Right atrium auricular region (tissue), 2 donors: Measurements from ENCODE around the gene SLC37A3. TPM values are rescaled to one million over a fixed set of nuclear protein-coding genes. Genes with fewer than 3 reads are reported as not detected.

Experiments
- DNase-seq: peaks from one replicate; pipeline ENCODE4 v3.0.0-alpha.2; 2019; ENCODE audit warnings: low spot score
- H3K27ac ChIP-seq, 2 donors: fragments of 200-600 bp; sonication (generic); 1 replicate in 1 of 2; 2 replicates in 1 of 2; pipeline ENCODE4 v1.5.1; 2016 to 2019
- H3K27me3 ChIP-seq, 2 donors: fragments of 200-600 bp; sonication (generic); one replicate each; pipeline versions ENCODE4 v1.5.1 to v1.6.0; 2017 to 2019
- H3K36me3 ChIP-seq: fragments of 200-600 bp; sonication (generic); one replicate; pipeline ENCODE4 v1.5.1; 2016
- H3K4me1 ChIP-seq, 2 donors: fragments of 200-600 bp; sonication (generic); one replicate each; pipeline versions ENCODE4 v1.5.1 to v1.6.0; 2017 to 2019
- H3K4me3 ChIP-seq, 2 donors: fragments of 200-600 bp; sonication (generic); 1 replicate in 1 of 2; 2 replicates in 1 of 2; pipeline ENCODE4 v1.5.1; 2017 to 2019; ENCODE audit warnings: mild to moderate bottlenecking in 1 of 2, moderate library complexity in 1 of 2
- H3K9me3 ChIP-seq, 2 donors: fragments of 200-600 bp; sonication (generic); one replicate each; pipeline ENCODE4 v1.5.1; 2019
- total RNA-seq, 2 donors: library from RNA; depleted of rRNA; stranded (reverse); fragments of >200 nt; gene quantifications; one replicate each; pipeline ENCODE4 v1.1.0, GENCODE V29; 2016
- TF ChIP-seq, protein P1 (sequence below), 2 donors: fragments of 200-600 bp; sonication (generic); IDR thresholded peaks; one replicate each; pipeline ENCODE4 v1.5.1; 2019; ENCODE audit warnings: antibody characterized with exemption in 2 of 2

Gene SLC37A3
- total RNA-seq, 2 donors from 2014 or later, result 20.1 to 26.6 TPM

DNA sequence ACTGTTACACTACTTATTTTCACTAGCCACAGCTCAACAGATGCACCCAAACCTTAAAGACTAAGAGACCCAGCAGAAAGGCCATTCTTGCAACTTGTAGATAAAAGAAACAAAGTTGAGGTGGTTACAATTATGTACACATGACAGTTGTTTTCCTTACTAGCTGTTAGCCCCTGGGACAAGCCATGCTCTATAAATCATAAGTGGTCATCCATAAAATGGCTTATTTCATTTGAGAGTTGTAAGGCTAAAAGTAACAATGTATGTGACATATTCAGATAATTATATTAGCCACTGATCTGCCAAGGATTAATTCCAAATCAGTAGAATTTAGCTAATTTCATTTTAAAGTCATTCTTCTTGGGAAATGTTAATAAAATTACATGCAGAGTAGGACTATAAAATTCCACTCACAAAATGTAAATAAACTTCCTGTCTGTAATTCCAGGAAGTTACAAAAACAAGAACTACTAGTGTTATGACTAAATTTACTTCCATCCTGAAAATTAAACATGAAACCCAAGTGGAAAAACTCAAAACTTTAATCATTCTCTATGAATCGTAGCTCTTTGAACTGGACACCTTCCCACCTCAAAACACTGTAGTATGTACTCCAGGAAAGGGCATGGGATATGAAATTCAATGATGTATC is 13.3 kb downstream of the SLC37A3 start:
- no peak for DNase-seq
- no peak overlapping the region for H3K27ac ChIP-seq
- peaks cover 17% of the 10 kb centered on the region for H3K36me3 ChIP-seq
- no peaks in the 10 kb centered on the region for H3K4me1 ChIP-seq
- no peaks in the 10 kb centered on the region for H3K27me3 ChIP-seq
- H3K4me3 ChIP-seq, result no peak overlapping the region
- H3K9me3 ChIP-seq, result no peaks in the 10 kb centered on the region
- TF ChIP-seq, protein P1, sequence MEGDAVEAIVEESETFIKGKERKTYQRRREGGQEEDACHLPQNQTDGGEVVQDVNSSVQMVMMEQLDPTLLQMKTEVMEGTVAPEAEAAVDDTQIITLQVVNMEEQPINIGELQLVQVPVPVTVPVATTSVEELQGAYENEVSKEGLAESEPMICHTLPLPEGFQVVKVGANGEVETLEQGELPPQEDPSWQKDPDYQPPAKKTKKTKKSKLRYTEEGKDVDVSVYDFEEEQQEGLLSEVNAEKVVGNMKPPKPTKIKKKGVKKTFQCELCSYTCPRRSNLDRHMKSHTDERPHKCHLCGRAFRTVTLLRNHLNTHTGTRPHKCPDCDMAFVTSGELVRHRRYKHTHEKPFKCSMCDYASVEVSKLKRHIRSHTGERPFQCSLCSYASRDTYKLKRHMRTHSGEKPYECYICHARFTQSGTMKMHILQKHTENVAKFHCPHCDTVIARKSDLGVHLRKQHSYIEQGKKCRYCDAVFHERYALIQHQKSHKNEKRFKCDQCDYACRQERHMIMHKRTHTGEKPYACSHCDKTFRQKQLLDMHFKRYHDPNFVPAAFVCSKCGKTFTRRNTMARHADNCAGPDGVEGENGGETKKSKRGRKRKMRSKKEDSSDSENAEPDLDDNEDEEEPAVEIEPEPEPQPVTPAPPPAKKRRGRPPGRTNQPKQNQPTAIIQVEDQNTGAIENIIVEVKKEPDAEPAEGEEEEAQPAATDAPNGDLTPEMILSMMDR (IDR thresholded peaks at IDR 0.05), result no peak

DNA sequence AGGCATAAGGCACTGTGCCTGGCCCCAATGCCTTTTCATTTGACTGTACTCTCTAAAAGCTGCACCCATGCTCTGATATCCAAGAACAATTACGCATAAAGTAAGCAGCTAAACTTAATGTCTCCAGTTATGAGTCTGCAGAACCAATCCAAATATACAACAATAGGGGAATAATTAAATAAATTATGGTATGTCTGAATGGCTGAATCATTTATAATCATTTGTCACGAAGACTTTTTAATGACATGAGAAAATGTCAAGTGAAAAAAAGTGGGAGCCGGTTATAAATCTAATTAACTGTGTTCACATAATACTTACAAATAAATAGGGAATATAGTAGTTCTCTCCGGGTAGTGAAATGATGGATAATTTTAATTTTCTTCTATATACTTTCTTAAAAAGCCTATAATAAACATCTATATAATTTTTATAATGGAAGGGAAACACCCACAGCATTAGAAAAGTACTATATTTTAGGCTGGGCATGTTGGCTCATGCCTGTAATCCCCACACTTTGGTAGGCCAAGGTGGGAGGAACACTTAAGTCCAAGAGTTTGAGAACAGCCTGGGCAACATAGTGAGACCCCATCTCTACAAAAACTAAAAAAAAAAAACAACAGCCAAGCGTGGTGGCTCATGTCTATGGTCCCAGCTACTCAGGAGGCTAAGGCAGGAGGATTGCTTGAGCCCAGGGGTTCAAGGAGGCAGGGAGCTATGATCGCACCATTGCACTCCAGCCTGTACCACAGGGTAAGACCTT is 14.2 kb downstream of the SLC37A3 start:
- Histone ChIP-seq H3K27ac (no peak overlapping the region), H3K36me3 (peaks cover 21% of the 10 kb centered on the region), H3K4me1 (no peaks in the 10 kb centered on the region), H3K9me3 (no peaks in the 10 kb centered on the region), H3K4me3 (no peak overlapping the region), H3K27me3 (no peaks in the 10 kb centered on the region)
- TF ChIP-seq, protein P1 (IDR thresholded peaks at IDR 0.05), result no peak
- DNase-seq, result no peak

DNA sequence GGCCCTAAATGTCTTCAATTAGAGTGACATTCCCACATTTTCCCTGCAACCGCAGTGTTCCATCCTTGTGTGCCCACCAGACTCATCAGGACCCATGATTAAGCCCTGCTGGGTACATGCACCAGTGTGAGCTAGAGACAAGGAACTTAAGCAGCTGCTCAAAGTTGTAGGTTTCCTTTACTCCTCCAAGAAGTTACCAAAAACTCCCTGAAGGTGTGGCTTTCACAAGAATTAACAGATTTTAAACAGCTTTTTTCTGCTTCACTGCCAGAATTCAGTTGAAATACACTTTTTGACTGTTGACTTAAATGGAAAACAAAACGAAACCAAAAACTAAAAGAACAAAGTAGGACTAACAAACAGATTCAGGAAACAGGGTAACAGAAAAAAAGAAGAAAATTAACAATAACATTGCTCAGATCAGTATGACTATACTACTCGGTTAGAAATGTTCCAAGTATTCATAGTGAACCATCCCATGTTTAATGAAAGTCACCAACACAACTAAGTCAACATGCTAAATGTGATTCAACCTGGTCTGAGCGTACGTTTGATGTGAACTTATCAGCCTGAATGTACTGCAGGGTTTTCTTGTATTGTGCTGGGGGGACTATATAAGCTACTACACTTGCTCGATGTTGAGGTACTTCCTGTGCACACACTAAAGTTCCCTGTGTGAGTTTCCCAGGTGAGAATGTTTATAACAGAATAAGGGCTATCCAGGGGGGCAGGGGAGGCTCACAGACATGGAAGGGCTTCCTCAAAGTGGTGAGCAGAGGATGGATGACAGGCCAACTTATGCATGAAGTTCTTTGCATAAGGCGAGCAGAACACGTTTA is 22.2 kb downstream of the SLC37A3 start:
- Histone ChIP-seq H3K9me3 (no peaks in the 10 kb centered on the region), H3K4me1 (no peaks in the 10 kb centered on the region), H3K27ac (no peak overlapping the region), H3K4me3 (no peak overlapping the region), H3K36me3 (peaks cover 26% of the 10 kb centered on the region), H3K27me3 (no peaks in the 10 kb centered on the region)
- DNase-seq, result no peak
- TF ChIP-seq, protein P1 (IDR thresholded peaks at IDR 0.05), result no peak

DNA sequence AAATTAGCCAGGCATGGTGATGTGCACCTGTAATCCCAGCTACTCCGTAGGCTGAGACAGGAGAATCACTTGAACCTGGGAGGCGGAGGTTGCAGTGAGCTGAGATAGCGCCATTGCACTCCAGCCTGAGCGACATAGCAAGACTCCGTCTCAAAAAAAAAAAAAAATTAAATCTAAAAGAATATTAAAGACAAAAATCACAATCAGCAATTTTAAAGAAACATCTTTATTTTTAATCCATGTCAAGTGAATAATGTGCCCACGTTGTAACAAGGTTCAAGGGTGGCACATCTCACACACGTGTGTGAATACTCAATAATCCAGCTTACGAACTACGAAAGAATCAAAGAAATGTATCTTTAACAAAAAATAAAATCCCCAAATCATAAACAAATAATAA is 23.0 kb downstream of the SLC37A3 start:
- Histone ChIP-seq H3K36me3 (peaks cover 23% of the 10 kb centered on the region), H3K4me1 (no peaks in the 10 kb centered on the region), H3K4me3 (no peak overlapping the region), H3K9me3 (no peaks in the 10 kb centered on the region), H3K27ac (no peak overlapping the region), H3K27me3 (no peaks in the 10 kb centered on the region)
- TF ChIP-seq, protein P1 (IDR thresholded peaks at IDR 0.05), result no peak
- no peak for DNase-seq

DNA sequence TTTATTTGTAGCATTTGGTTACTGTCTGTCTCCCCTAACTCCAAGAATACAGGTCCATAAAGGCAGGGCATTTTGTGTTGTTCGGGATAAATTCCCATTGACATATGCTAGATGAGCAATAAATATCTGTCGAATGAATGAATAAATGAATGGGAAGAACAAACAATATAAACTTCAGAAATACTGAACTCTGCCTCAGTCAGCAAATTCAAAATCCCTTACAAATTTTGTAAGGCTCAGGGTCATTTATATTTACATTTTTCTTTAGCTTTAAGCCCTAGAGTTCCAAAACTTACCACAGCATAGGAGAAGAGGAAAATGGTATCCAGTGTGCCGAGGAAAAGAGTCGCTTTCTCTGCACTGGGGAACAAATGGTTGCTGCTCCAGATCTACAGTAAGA is 29.0 kb downstream of the SLC37A3 start:
- peaks cover 6% of the 10 kb centered on the region for H3K36me3 ChIP-seq
- H3K27me3 ChIP-seq, result no peaks in the 10 kb centered on the region
- no peaks in the 10 kb centered on the region for H3K4me1 ChIP-seq
- TF ChIP-seq, protein P1 (IDR thresholded peaks at IDR 0.05), result no peak
- no peaks in the 10 kb centered on the region for H3K9me3 ChIP-seq
- H3K4me3 ChIP-seq, result no peak overlapping the region
- no peak for DNase-seq
- H3K27ac ChIP-seq, result no peak overlapping the region
